Measurements from ENCODE around the gene KATNAL2. TPM values are rescaled to one million over a fixed set of nuclear protein-coding genes. Genes with fewer than 3 reads are reported as not detected.

Gene KATNAL2
- total RNA-seq, 1 experiment from 2014 or later: 21.7 TPM

DNA sequence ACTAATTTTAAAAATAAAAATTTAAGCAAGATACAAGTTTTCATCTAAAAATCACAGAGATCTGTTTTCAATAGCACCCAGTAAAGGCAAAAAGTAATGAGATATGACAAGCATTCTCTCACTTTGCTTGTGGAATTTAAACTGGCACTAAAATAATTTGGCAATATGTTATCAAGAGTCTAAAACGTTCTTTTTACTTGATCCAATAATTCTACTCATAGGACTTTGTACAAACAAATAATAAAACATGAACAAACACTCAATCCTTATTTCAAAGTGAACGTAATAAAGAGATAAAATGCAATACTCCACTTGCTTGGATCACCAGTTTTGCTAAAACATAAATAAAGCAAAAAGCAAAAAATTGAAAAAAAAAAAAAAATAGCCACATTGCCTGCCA, 30.5 kb upstream of the KATNAL2 start:
- no peak overlapping the region for H2BK5ac ChIP-seq (ENCODE audit: insufficient read length, low read length)
- H3K9me3 ChIP-seq (ENCODE audit: control insufficient read depth, low read depth, low read length): peaks cover 27% of the 10 kb centered on the region
- no peak overlapping the region for H2BK12ac ChIP-seq (ENCODE audit: insufficient read length, low read depth, low read length)
- no peak overlapping the region for H3K9ac ChIP-seq (ENCODE audit: extremely low read depth, insufficient read length, low read length)
- no peak overlapping the region for H3K56ac ChIP-seq (ENCODE audit: insufficient read length, low read depth, low read length)
- Mint-ChIP-seq H3K4me3 (no peak overlapping the region), H3K36me3 (ENCODE audit: insufficient read depth in 1 of 3, low read depth in 3 of 3) (peaks cover 52 to 61% (median 55%) of the 10 kb centered on the region in 3 experiments), H3K4me1 (peaks cover 4 to 7% of the 10 kb centered on the region in 2 experiments), H3K9me3 (peaks cover 37 to 38% of the 10 kb centered on the region in 2 experiments), H3K27me3 (ENCODE audit: low read depth) (no peaks in the 10 kb centered on the region; the same call in 1 of the 2 replicates), H3K27ac (no peak overlapping the region)
- peaks cover 13% of the 10 kb centered on the region; the same call in 1 of the 2 replicates for H3K79me2 ChIP-seq (ENCODE audit: insufficient read depth, low read length)
- H4K20me1 ChIP-seq (ENCODE audit: control insufficient read depth, insufficient read depth, insufficient read length): peaks cover 2% of the 10 kb centered on the region
- H3K23me2 ChIP-seq (ENCODE audit: insufficient read length, low read depth, low read length, poor library complexity, severe bottlenecking): no peaks in the 10 kb centered on the region
- H2AK5ac ChIP-seq (ENCODE audit: insufficient read length, low read length): no peak overlapping the region
- H4K5ac ChIP-seq (ENCODE audit: insufficient read length, low read depth, low read length): no peak overlapping the region
- no peak overlapping the region for H3K18ac ChIP-seq (ENCODE audit: insufficient read length, low read depth, low read length)
- H3K4me1 ChIP-seq (ENCODE audit: insufficient read depth, low read length): no peaks in the 10 kb centered on the region
- no peak overlapping the region for H3K4ac ChIP-seq (ENCODE audit: low read depth, low read length)
- no peak overlapping the region for H3K14ac ChIP-seq (ENCODE audit: insufficient read depth, low read length)
- TF ChIP-seq, protein P1, sequence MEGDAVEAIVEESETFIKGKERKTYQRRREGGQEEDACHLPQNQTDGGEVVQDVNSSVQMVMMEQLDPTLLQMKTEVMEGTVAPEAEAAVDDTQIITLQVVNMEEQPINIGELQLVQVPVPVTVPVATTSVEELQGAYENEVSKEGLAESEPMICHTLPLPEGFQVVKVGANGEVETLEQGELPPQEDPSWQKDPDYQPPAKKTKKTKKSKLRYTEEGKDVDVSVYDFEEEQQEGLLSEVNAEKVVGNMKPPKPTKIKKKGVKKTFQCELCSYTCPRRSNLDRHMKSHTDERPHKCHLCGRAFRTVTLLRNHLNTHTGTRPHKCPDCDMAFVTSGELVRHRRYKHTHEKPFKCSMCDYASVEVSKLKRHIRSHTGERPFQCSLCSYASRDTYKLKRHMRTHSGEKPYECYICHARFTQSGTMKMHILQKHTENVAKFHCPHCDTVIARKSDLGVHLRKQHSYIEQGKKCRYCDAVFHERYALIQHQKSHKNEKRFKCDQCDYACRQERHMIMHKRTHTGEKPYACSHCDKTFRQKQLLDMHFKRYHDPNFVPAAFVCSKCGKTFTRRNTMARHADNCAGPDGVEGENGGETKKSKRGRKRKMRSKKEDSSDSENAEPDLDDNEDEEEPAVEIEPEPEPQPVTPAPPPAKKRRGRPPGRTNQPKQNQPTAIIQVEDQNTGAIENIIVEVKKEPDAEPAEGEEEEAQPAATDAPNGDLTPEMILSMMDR (conservative IDR thresholded peaks at IDR 0.05): no peak
- no peak overlapping the region for H2AFZ ChIP-seq (ENCODE audit: low read length)
- no peak overlapping the region for H3K27ac ChIP-seq (ENCODE audit: insufficient read length, low read depth, low read length)
- no peak overlapping the region for H3T11ph ChIP-seq (ENCODE audit: low read length)
- H4K8ac ChIP-seq (replicated peaks; ENCODE audit: insufficient read length, low read depth, low read length): no peak overlapping the region
- H2BK15ac ChIP-seq (ENCODE audit: low read depth, low read length): no peak overlapping the region
- H2BK20ac ChIP-seq (ENCODE audit: low read depth, low read length, poor library complexity, severe bottlenecking): no peak overlapping the region
- no peak overlapping the region for H4K91ac ChIP-seq (ENCODE audit: insufficient read length, low read depth, low read length)
- peaks cover 3% of the 10 kb centered on the region for H3K79me1 ChIP-seq (ENCODE audit: insufficient read depth, low read depth, low read length, poor library complexity, severe bottlenecking)
- WGBS (ENCODE audit: extremely low coverage, insufficient read length, low lambda C conversion rate): no CpG with 5 or more reads among the region's 2 CpGs
- H3K27me3 ChIP-seq (ENCODE audit: insufficient read depth, low read length): no peaks in the 10 kb centered on the region
- H2BK120ac ChIP-seq (ENCODE audit: low read depth, low read length, poor library complexity, severe bottlenecking): no peak overlapping the region
- DNase-seq: no peak
- H3K4me2 ChIP-seq (ENCODE audit: insufficient read depth, insufficient read length, low read length): no peak overlapping the region
- H3K23ac ChIP-seq (ENCODE audit: insufficient read length, low read depth, low read length): no peak overlapping the region
